GM18526 (cell line): ENCODE measurements around the gene NCBP2L.

Experiments
- POLR2A ChIP-seq: IDR thresholded peaks from 3 replicates; pipeline ENCODE4 v1.6.1; 2011; ENCODE audit not compliant: insufficient read length; ENCODE audit errors: extremely low read depth

NCBP2L gene

GRCh38 chrX:107777536-107777832 lies at the start of gene NCBP2L:
Gene NCBP2L (plus strand): TSS chrX:107777733. CDS start chrX:107794221, 16,488 bp downstream.
- no peak for TF ChIP-seq POLR2A

GRCh38 chrX:107728371-107729099 lies 49.0 kb upstream of the NCBP2L start:
- TF ChIP-seq POLR2A = no peak

GRCh38 chrX:107729558-107730297 lies 47.8 kb upstream of the NCBP2L start:
- TF ChIP-seq POLR2A = no peak

- no peak for TF ChIP-seq POLR2A
These were observed 47.3 kb upstream of the NCBP2L start for GRCh38 chrX:107730298-107730655.

- no peak for TF ChIP-seq POLR2A
These were observed 46.4 kb upstream of the NCBP2L start for GRCh38 chrX:107730991-107731766.

GRCh38 chrX:107731831-107732502 lies 45.6 kb upstream of the NCBP2L start:
- TF ChIP-seq POLR2A = no peak

- TF ChIP-seq POLR2A = no peak
These were observed 43.8 kb upstream of the NCBP2L start for GRCh38 chrX:107733686-107734085.

GRCh38 chrX:107734646-107735045 lies 42.9 kb upstream of the NCBP2L start:
- TF ChIP-seq POLR2A = no peak

GRCh38 chrX:107736781-107737531 lies 40.6 kb upstream of the NCBP2L start:
- no peak for TF ChIP-seq POLR2A

GRCh38 chrX:107738272-107738671 lies 39.3 kb upstream of the NCBP2L start:
- TF ChIP-seq POLR2A = no peak

GRCh38 chrX:107738768-107739167 lies 38.8 kb upstream of the NCBP2L start:
- no peak for TF ChIP-seq POLR2A

GRCh38 chrX:107739541-107739940 lies 38.0 kb upstream of the NCBP2L start:
- TF ChIP-seq POLR2A = no peak

- TF ChIP-seq POLR2A = no peak
These were observed 36.1 kb upstream of the NCBP2L start for GRCh38 chrX:107741404-107741790.

- no peak for TF ChIP-seq POLR2A
These were observed 34.8 kb upstream of the NCBP2L start for GRCh38 chrX:107742700-107743191.

- no peak for TF ChIP-seq POLR2A
These were observed 33.5 kb upstream of the NCBP2L start for GRCh38 chrX:107743995-107744394.

GRCh38 chrX:107744868-107745267 lies 32.7 kb upstream of the NCBP2L start:
- TF ChIP-seq POLR2A = no peak
